ENCODE data around the gene ZBTB25.

DNA sequence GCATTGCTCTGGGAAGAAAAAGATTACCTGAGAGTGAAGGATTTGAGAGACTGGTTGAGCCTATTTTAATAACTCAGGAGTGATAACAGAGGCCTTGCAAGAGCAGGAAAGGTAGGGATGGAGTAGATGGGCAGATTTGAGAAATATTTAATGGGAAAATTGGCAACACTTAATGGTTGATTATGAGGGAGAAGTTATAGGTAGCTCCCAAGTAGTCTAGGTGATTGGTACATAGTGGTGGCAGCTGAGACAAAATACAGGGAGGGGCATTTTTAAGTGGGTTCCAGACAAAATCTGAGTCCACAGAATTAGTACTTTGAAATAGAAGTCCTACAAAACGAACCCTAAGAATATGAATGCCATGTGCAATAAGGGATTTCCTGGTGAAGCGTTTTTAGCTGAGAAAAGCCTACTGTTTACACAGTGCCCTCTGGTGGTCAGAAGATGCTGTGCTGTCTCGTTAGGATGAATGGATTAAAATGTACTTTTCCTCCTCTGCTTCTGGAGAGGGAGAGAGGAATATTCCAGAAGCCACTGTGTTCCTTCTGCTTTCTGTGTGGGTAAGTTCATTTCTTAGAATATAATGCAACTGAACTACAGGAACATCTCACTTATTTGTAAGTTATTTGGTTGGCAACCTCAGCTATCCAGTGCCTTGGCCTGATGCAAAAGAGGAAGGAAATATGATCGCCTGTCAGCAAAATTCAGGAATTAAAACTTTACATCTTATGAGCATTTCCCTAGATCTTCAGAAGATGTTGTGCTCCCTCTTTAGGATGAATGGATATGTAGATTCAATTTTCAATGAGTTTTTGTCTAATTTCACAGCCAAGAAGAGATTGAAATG, 7.4 kb upstream of the ZBTB25 start:
- TF ChIP-seq CTCF (conservative IDR thresholded peaks at IDR 0.05; ENCODE audit: low read length) (peak; percentile 99), EZH2phosphoT487 (IDR thresholded peaks at IDR 0.05; ENCODE audit: borderline replicate concordance, low read depth, low read length) (no peak)

Data from OCI-LY7 (cell line).